Measurements from ENCODE around the gene DOCK2. TPM values are rescaled to one million over a fixed set of nuclear protein-coding genes. Genes with fewer than 3 reads are reported as not detected.
A peak's percentile ranks its signal among the peaks of the same experiment; 100 is the strongest.

The DOCK2 gene
- total RNA-seq, 1 experiment from 2014 or later: 0.42 TPM

DNA sequence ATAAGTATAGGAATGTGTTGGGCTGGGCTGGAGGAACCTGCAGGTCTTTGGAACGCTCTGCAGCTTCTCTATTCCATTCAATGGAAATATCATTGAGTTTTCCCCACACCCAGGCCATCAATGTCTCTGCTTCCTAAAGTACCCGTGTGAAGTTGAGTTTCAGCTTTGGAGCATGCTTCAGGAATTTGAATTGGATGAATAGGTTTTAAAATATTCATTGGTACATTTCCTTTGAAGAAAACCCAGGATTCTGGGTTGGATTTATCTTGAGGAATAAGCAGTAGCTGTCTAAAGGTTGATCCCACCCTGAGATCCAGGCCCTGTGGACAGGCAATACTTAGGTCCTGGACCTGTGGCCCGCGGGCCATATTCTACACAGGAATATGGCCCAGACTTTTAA lies 306.0 kb downstream of the DOCK2 start:
- H3K27me3 Mint-ChIP-seq (ENCODE audit: insufficient read depth, unreplicated experiment): no peaks in the 10 kb centered on the region

DNA sequence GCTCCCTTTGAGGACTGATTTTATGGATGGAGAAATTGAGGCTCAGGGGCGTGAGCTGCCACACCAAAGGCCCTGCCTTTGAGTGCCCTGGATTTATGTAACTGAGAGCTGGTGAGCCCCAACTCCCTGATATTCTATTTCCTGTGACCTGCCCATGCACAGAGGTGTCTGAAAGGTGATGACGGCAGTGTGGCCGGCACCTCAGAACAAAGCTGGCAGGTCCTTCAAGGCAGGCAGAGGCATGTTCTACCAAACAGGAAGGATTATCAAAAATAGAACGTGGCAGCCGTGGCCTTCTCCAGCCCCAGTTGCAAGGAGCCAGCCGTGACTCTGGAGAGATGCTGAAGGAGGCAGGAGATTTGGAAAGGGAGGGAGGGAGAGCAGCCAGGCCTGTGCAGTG lies 307.0 kb downstream of the DOCK2 start:
- ChIA-PET POLR2A (no interaction called here), CTCF (interaction anchor here (0.7 to 3.1 kb wide), 3 partner anchors 13 to 243 kb away, joined by 3 to 19 read pairs (median 3); partner anchors contain the start of gene INSYN2B)
- intact Hi-C loops (cut with micrococcal nuclease): no loop called here
- DNase-seq (ENCODE audit: unreplicated experiment): peak; percentile 72
- Mint-ChIP-seq H3K27me3 (ENCODE audit: insufficient read depth, unreplicated experiment) (no peaks in the 10 kb centered on the region), H3K27ac (ENCODE audit: low read depth, unreplicated experiment) (no peak overlapping the region), H3K4me1 (ENCODE audit: insufficient read depth, unreplicated experiment) (no peaks in the 10 kb centered on the region), H3K36me3 (ENCODE audit: insufficient read depth, unreplicated experiment) (no peaks in the 10 kb centered on the region), H3K9me3 (ENCODE audit: unreplicated experiment) (no peaks in the 10 kb centered on the region), H3K4me3 (ENCODE audit: unreplicated experiment) (no peak overlapping the region)
- TF ChIP-seq, protein P1, sequence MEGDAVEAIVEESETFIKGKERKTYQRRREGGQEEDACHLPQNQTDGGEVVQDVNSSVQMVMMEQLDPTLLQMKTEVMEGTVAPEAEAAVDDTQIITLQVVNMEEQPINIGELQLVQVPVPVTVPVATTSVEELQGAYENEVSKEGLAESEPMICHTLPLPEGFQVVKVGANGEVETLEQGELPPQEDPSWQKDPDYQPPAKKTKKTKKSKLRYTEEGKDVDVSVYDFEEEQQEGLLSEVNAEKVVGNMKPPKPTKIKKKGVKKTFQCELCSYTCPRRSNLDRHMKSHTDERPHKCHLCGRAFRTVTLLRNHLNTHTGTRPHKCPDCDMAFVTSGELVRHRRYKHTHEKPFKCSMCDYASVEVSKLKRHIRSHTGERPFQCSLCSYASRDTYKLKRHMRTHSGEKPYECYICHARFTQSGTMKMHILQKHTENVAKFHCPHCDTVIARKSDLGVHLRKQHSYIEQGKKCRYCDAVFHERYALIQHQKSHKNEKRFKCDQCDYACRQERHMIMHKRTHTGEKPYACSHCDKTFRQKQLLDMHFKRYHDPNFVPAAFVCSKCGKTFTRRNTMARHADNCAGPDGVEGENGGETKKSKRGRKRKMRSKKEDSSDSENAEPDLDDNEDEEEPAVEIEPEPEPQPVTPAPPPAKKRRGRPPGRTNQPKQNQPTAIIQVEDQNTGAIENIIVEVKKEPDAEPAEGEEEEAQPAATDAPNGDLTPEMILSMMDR (IDR thresholded peaks at IDR 0.05; ENCODE audit: unreplicated experiment): no peak
- BruUV-seq (replicated peaks): no TSS peak

More for the DNA sequence above, 306.0 kb downstream of the DOCK2 start:
- Mint-ChIP-seq H3K4me3 (ENCODE audit: unreplicated experiment) (no peak overlapping the region), H3K4me1 (ENCODE audit: insufficient read depth, unreplicated experiment) (no peaks in the 10 kb centered on the region), H3K27ac (ENCODE audit: low read depth, unreplicated experiment) (no peak overlapping the region), H3K9me3 (ENCODE audit: unreplicated experiment) (no peaks in the 10 kb centered on the region), H3K36me3 (ENCODE audit: insufficient read depth, unreplicated experiment) (no peaks in the 10 kb centered on the region)
- intact Hi-C loops (cut with micrococcal nuclease): no loop called here
- POLR2A ChIA-PET: no interaction called here
- BruUV-seq (replicated peaks): no TSS peak
- DNase-seq (ENCODE audit: unreplicated experiment): no peak
- CTCF ChIA-PET: interaction anchor here (1.0 to 1.2 kb wide), 2 partner anchors 19 to 362 kb away, joined by 3 read pairs; no protein-coding TSS in a partner anchor
- TF ChIP-seq, protein P1 (IDR thresholded peaks at IDR 0.05; ENCODE audit: unreplicated experiment): no peak

DNA sequence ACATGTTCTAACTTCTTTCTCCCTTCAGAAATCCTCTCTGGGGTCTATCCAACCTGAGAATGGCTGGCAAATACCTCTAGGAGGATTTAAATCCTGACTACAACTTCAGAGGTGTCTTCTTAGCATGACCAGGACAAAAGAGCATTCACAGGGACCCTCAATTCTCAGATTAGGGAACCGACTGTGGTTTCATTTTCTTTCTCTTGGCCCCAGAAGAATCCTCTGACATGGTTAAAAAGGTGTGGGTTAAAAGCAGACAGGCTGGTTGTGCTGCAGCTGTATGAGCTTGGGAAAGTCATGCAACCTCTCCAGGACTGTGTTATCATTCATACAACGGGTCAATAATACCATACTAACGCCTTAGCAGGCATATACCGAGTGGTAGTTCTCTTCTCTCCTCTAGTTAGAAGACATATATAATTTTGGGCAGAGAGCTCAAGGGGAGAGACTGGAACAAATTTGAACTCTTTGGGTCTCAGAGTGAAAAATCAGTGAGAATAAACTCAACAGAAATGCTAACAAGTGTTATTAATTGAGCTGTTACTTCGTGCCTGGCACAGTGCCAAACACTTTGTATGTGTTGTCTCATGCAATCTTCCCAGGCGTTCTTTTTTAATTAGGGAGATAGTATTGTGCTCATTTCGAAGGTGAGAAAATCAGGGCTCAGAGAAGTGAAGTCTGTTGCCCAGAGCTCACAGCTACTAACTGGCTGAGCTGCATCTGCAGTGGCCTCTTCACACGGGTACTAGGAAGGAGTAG lies 308.0 kb downstream of the DOCK2 start:
- H3K4me1 Mint-ChIP-seq (ENCODE audit: insufficient read depth, unreplicated experiment): no peaks in the 10 kb centered on the region
- POLR2A ChIA-PET: interaction anchor here (0.6 kb wide), 1 partner anchor 51 kb away, joined by 3 read pairs; no protein-coding TSS in a partner anchor
- CTCF ChIA-PET: interaction anchor here (0.5 to 3.1 kb wide), 6 partner anchors 8 to 247 kb away, joined by 3 to 19 read pairs (median 3); partner anchors contain the start of gene INSYN2B

DNA sequence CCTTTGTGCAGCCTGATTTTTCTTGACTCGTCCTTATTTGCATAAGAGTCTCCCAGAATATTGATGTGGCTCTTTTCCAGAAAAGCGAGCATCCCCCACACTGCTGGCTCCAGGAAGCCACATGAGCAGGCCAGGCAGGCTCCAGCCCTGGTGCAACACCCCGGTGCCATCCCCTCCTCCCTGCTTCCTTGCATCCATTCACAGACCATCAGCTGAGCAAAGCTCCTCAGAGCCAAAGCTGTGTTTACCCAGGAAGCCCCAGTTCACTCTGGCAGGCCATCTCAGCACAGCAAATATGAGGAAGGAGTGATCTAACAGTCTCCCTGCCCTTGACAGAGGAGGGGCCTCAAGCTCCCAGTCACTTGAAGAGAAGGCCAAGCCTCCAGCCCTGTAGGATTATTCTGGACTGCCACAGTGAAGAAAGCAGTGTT lies 308.8 kb downstream of the DOCK2 start:
- TF ChIP-seq, protein P1 (IDR thresholded peaks at IDR 0.05; ENCODE audit: unreplicated experiment): no peak
- H3K36me3 Mint-ChIP-seq (ENCODE audit: insufficient read depth, unreplicated experiment): no peaks in the 10 kb centered on the region
- peak; percentile 68 for DNase-seq (ENCODE audit: unreplicated experiment)
- H3K27ac Mint-ChIP-seq (ENCODE audit: low read depth, unreplicated experiment): no peak overlapping the region
- no peaks in the 10 kb centered on the region for H3K4me1 Mint-ChIP-seq (ENCODE audit: insufficient read depth, unreplicated experiment)
- CTCF ChIA-PET: interaction anchor here (0.7 to 3.1 kb wide), 4 partner anchors 29 to 1264 kb away, joined by 3 to 19 read pairs (median 3); partner anchors contain the start of gene INSYN2B
- BruUV-seq (replicated peaks): no TSS peak
- no peaks in the 10 kb centered on the region for H3K9me3 Mint-ChIP-seq (ENCODE audit: unreplicated experiment)
- no peaks in the 10 kb centered on the region for H3K27me3 Mint-ChIP-seq (ENCODE audit: insufficient read depth, unreplicated experiment)
- intact Hi-C loops (cut with micrococcal nuclease): no loop called here
- POLR2A ChIA-PET: no interaction called here
- H3K4me3 Mint-ChIP-seq (ENCODE audit: unreplicated experiment): no peak overlapping the region

More for the DNA sequence above, 308.0 kb downstream of the DOCK2 start:
- intact Hi-C loops (cut with micrococcal nuclease): no loop called here
- no peaks in the 10 kb centered on the region for H3K27me3 Mint-ChIP-seq (ENCODE audit: insufficient read depth, unreplicated experiment)
- DNase-seq (ENCODE audit: unreplicated experiment): peak; percentile 35
- H3K4me3 Mint-ChIP-seq (ENCODE audit: unreplicated experiment): no peak overlapping the region
- TF ChIP-seq, protein P1 (IDR thresholded peaks at IDR 0.05; ENCODE audit: unreplicated experiment): no peak
- H3K36me3 Mint-ChIP-seq (ENCODE audit: insufficient read depth, unreplicated experiment): no peaks in the 10 kb centered on the region
- no peak overlapping the region for H3K27ac Mint-ChIP-seq (ENCODE audit: low read depth, unreplicated experiment)
- H3K9me3 Mint-ChIP-seq (ENCODE audit: unreplicated experiment): no peaks in the 10 kb centered on the region
- BruUV-seq (replicated peaks): no TSS peak
